ENCODE measurements around the gene CFAP91. TPM values are rescaled to one million over a fixed set of nuclear protein-coding genes. Genes with fewer than 3 reads are reported as not detected.

Gene CFAP91
- total RNA-seq, 4 donors from 2014 or later: 11.4 to 23.7 (median 15.8) TPM

DNA sequence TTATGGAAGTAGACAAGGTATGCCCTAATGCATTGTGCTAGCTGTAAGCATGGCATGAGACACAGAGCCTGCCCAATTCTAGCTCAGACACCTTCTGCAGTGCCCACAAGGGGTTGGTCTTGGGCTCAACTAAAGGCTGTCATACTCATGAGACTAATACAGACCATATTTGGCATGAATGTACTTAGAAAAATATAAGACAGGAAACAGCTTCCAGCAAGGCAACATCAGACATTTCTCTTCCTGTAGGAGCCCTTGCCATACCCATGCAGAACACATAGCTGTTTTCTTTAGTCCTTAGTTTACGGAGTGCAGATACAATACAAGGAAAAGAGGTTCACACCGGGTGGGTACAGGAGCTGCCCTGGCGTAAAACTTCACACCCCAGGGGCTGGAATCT is 48.6 kb downstream of the CFAP91 start:
- Histone ChIP-seq H3K9me3 (peaks cover 0 to 12% (median 0%) of the 10 kb centered on the region in 4 donors), H3K36me3 (peaks cover 0 to 92% (median 0%) of the 10 kb centered on the region in 3 donors), H3K4me3 (no peak overlapping the region), H3K4me1 (no peaks in the 10 kb centered on the region), H3K27ac (no peak overlapping the region), H3K27me3 (no peaks in the 10 kb centered on the region)
- TF ChIP-seq EP300 (IDR thresholded peaks at IDR 0.05) (no peak), POLR2A (IDR thresholded peaks at IDR 0.05) (no peak)
- TF ChIP-seq, protein P1, sequence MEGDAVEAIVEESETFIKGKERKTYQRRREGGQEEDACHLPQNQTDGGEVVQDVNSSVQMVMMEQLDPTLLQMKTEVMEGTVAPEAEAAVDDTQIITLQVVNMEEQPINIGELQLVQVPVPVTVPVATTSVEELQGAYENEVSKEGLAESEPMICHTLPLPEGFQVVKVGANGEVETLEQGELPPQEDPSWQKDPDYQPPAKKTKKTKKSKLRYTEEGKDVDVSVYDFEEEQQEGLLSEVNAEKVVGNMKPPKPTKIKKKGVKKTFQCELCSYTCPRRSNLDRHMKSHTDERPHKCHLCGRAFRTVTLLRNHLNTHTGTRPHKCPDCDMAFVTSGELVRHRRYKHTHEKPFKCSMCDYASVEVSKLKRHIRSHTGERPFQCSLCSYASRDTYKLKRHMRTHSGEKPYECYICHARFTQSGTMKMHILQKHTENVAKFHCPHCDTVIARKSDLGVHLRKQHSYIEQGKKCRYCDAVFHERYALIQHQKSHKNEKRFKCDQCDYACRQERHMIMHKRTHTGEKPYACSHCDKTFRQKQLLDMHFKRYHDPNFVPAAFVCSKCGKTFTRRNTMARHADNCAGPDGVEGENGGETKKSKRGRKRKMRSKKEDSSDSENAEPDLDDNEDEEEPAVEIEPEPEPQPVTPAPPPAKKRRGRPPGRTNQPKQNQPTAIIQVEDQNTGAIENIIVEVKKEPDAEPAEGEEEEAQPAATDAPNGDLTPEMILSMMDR (IDR thresholded peaks at IDR 0.05): no peak
- 90 to 94% methylated on average over 3 of the region's 3 CpGs for WGBS, 2 donors
- DNase-seq (ENCODE audit: low spot score in 2 of 2): no peak

Other genes with a start within 250 kb of the CFAP91 start
- 10 to 100 TPM; 23.9 to 62.2 (median 36.7) TPM for gene TMEM39A, start 239.4 kb upstream of the CFAP91 start, total RNA-seq
- 10 to 100 TPM; 12.7 to 24.5 (median 13.6) TPM for gene POGLUT1, start 234.1 kb upstream of the CFAP91 start, total RNA-seq
- 100 to 1,000 TPM in 1 of 4 donors, 10 to 100 TPM in 3; 57.9 to 104 (median 75.7) TPM for gene TIMMDC1, start 204.5 kb upstream of the CFAP91 start, total RNA-seq
- not detected for gene CD80, start 143.4 kb upstream of the CFAP91 start, total RNA-seq
- 10 to 100 TPM in 2 of 4 donors, 1 to 10 TPM in 2; 7.6 to 12.0 (median 9.1) TPM for gene ADPRH, start 123.5 kb upstream of the CFAP91 start, total RNA-seq
- gene PLA1A, start 105.1 kb upstream of the CFAP91 start, total RNA-seq: 10 to 100 TPM in 1 of 4 donors, 1 to 10 TPM in 2, not detected in 1; 2.5 to 12.0 (median 3.9) TPM
- 1 to 10 TPM in 3 of 4 donors, under 1 TPM in 1; 0.90 to 3.3 (median 2.5) TPM for gene POPDC2, start 42.4 kb upstream of the CFAP91 start, total RNA-seq
- gene COX17, start 25.6 kb upstream of the CFAP91 start, total RNA-seq: 10 to 100 TPM; 17.8 to 40.8 (median 35.1) TPM
- under 1 TPM in 2 of 4 donors, not detected in 2; 0.39 to 0.87 TPM for gene NR1I2, start 79.1 kb downstream of the CFAP91 start, total RNA-seq

All from tibial nerve (tissue), 4 donors.